Measurements from ENCODE around the gene PECR.

Gene PECR

GRCh38 chr2:216071111-216071851 is 10.3 kb downstream of the PECR start:
- no peak for DNase-seq (ENCODE audit: low spot score)

- no peak for DNase-seq (ENCODE audit: low spot score)
These were observed 11.4 kb downstream of the PECR start for GRCh38 chr2:216070195-216070594.

GRCh38 chr2:216069028-216069427 is 12.6 kb downstream of the PECR start:
- no peak for DNase-seq (ENCODE audit: low spot score)

GRCh38 chr2:216066230-216066629 is 15.4 kb downstream of the PECR start:
- DNase-seq (ENCODE audit: low spot score), result no peak

GRCh38 chr2:216064665-216065064 is 16.9 kb downstream of the PECR start:
- DNase-seq (ENCODE audit: low spot score), result no peak

GRCh38 chr2:216064014-216064630 is 17.5 kb downstream of the PECR start:
- no peak for DNase-seq (ENCODE audit: low spot score)

GRCh38 chr2:216059233-216059834 is 22.3 kb downstream of the PECR start:
- no peak for DNase-seq (ENCODE audit: low spot score)

GRCh38 chr2:216057688-216058193 is 23.9 kb downstream of the PECR start:
- peak; percentile 62 for DNase-seq (ENCODE audit: low spot score)

- no peak for DNase-seq (ENCODE audit: low spot score)
These were observed 24.9 kb downstream of the PECR start for GRCh38 chr2:216056739-216057138.

GRCh38 chr2:216055680-216056079 is 25.9 kb downstream of the PECR start:
- no peak for DNase-seq (ENCODE audit: low spot score)

GRCh38 chr2:216052420-216052819 is 29.2 kb downstream of the PECR start:
- DNase-seq (ENCODE audit: low spot score), result no peak

- DNase-seq (ENCODE audit: low spot score), result no peak
These were observed 30.3 kb downstream of the PECR start for GRCh38 chr2:216051350-216051749.

- peak; percentile 42 for DNase-seq (ENCODE audit: low spot score)
These were observed 32.2 kb downstream of the PECR start for GRCh38 chr2:216049452-216049851.

- no peak for DNase-seq (ENCODE audit: low spot score)
These were observed 34.2 kb downstream of the PECR start for GRCh38 chr2:216047397-216047796.

- no peak for DNase-seq (ENCODE audit: low spot score)
These were observed 36.6 kb downstream of the PECR start for GRCh38 chr2:216044883-216045486.

- no peak for DNase-seq (ENCODE audit: low spot score)
These were observed 37.7 kb downstream of the PECR start for GRCh38 chr2:216043949-216044348.

- DNase-seq (ENCODE audit: low spot score), result no peak
These were observed 40.2 kb downstream of the PECR start for GRCh38 chr2:216041438-216041837.

GRCh38 chr2:216039918-216040317 is 41.7 kb downstream of the PECR start:
- no peak for DNase-seq (ENCODE audit: low spot score)

- DNase-seq (ENCODE audit: low spot score), result peak; percentile 75
These were observed 47.5 kb downstream of the PECR start for GRCh38 chr2:216034065-216034464.

- no peak for DNase-seq (ENCODE audit: low spot score)
These were observed 48.2 kb downstream of the PECR start for GRCh38 chr2:216033403-216033802.

- DNase-seq (ENCODE audit: low spot score), result no peak
These were observed 49.5 kb downstream of the PECR start for GRCh38 chr2:216031960-216032689.

GRCh38 chr2:216030216-216030615 is 51.4 kb downstream of the PECR start:
- no peak for DNase-seq (ENCODE audit: low spot score)

All from pons (tissue), 1 donor.